K562 (cell line): ENCODE measurements around the gene PACS1. TPM values are rescaled to one million over a fixed set of nuclear protein-coding genes. Genes with fewer than 3 reads are reported as not detected.

Experiments
- CEBPG ChIP-seq, 3 experiments: fragments of 200-800 bp in 1 of 3; sonication (Bioruptor generic) in 1 of 3; sonication (generic) in 1 of 3; formaldehyde crosslinking in 1 of 3; IDR thresholded peaks in 2 of 3; conservative IDR thresholded peaks in 1 of 3; 2 replicates each; pipeline versions ENCODE4 v1.6.1 to v1.8.0; 2016 to 2022; ENCODE audit warnings: missing compliant biosample characterization in 2 of 3, missing genetic modification characterization in 2 of 3, mild to moderate bottlenecking in 1 of 3, missing genetic modification reagents in 1 of 3
- FOXA3 ChIP-seq, 2 experiments: fragments of 450-650 bp in 1 of 2; sonication (generic) in 1 of 2; formaldehyde crosslinking; IDR thresholded peaks in 1 of 2; conservative IDR thresholded peaks in 1 of 2; 2 replicates each; pipeline versions ENCODE4 v1.4.0 to v1.8.0; 2020 to 2022; ENCODE audit warnings: mild to moderate bottlenecking in 2 of 2, missing genetic modification reagents in 1 of 2
- GTF2A2 ChIP-seq: IDR thresholded peaks from 2 replicates; pipeline ENCODE4 v1.6.1; 2016; ENCODE audit warnings: mild to moderate bottlenecking, missing genetic modification characterization, missing compliant biosample characterization
- HNRNPL ChIP-seq: fragments of 200-400 bp; formaldehyde crosslinking; IDR thresholded peaks from 2 replicates; pipeline ENCODE4 v1.6.1; 2017; ENCODE audit warnings: low read depth, mild to moderate bottlenecking, low read length
- KLF16 ChIP-seq: IDR thresholded peaks from 2 replicates; pipeline ENCODE4 v1.6.1; 2016; ENCODE audit warnings: antibody characterized with exemption
- MBD2 ChIP-seq: sonication (generic); IDR thresholded peaks from 2 replicates; pipeline ENCODE4 v1.6.1; 2016; ENCODE audit warnings: low read depth, borderline replicate concordance
- NFIC ChIP-seq: fragments of 450-650 bp; IDR thresholded peaks from 2 replicates; pipeline ENCODE4 v1.6.1; 2017; ENCODE audit warnings: mild to moderate bottlenecking, inconsistent platforms
- RFX5 ChIP-seq: IDR thresholded peaks from 2 replicates; pipeline ENCODE4 v1.6.1; 2011; ENCODE audit warnings: low read depth, mild to moderate bottlenecking, improper control_type of control experiment, low read length
- polyA plus RNA-seq, 8 experiments: library from polyadenylated mRNA; depleted of rRNA in 4 of 8; stranded (reverse) in 5 of 8; unstranded in 3 of 8; fragments of >200 nt; fragmentation: Nextera tagmentation in 2 of 8; fragmentation: Illumina TruSeq in 1 of 8; extraction: Ambion mirVana in 2 of 8; extraction: Trizol in 1 of 8; gene quantifications; 2 replicates each; pipeline versions ENCODE4 v1.2.1 to v1.2.3, GENCODE V29; 2011 to 2014; ENCODE audit warnings: inconsistent platforms in 1 of 8, missing spikeins in 1 of 8
- total RNA-seq, 7 experiments: library from RNA; depleted of rRNA in 6 of 7; stranded (reverse); fragments of >200 nt in 6 of 7; fragmentation: Illumina TruSeq in 2 of 7; extraction: Trizol in 2 of 7; gene quantifications; 2 replicates each; pipeline versions ENCODE4 v1.2.1 to v1.2.3, GENCODE V29; 2011 to 2021; ENCODE audit warnings: low replicate concordance in 1 of 7
- TF ChIP-seq, protein P1 (sequence below): fragments of 450-650 bp; IDR thresholded peaks from 2 replicates; pipeline ENCODE4 v1.6.1; 2014; ENCODE audit warnings: low read depth, mild to moderate bottlenecking, moderate library complexity, borderline replicate concordance
- TF ChIP-seq, protein P2 (sequence below): conservative IDR thresholded peaks from 2 replicates; pipeline ENCODE4 v1.6.1; 2011; ENCODE audit warnings: low read depth, mild to moderate bottlenecking, low read length; ENCODE audit not compliant: control insufficient read depth

PACS1 gene
- total and polyA plus RNA-seq, 9 of the 15 experiments (the other 6 are each of a cell fraction or from before 2014, with no cell fraction given) = 0.34 to 28.1 (median 8.5) TPM

DNA sequence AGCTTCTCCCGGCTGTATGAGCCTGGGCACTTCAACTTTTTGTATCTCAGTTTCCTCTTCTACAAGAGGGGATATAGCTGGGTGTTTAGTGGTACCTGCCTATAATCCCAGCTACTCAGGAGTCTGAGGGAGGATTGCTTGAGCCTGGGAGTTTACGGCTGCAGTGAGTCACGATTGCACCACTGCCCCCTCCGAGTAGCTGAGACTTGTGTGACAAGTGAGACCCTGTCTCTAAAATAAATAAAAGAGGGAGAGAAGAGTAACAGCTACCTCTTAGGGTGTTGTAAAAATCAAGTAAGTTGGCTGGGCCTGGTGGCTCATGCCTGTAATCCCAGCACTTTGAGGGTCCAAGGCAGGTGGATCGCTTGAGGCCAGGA, 33.8 kb upstream of the PACS1 start (continued):
- TF ChIP-seq CEBPG (CRISPR knock-in tag; IDR thresholded peaks at IDR 0.05) (no peak), CEBPG (tag; conservative IDR thresholded peaks at IDR 0.05 in 1 of 2, IDR thresholded peaks at IDR 0.05 in 1 of 2) (no peak), MBD2 (no peak), KLF16 (no peak), NFIC (no peak), HNRNPL (no peak), GTF2A2 (no peak), FOXA3 (CRISPR knock-in tag; conservative IDR thresholded peaks at IDR 0.05 in 1 of 2, IDR thresholded peaks at IDR 0.05 in 1 of 2) (no peak), RFX5 (no peak)
- TF ChIP-seq, protein P1, sequence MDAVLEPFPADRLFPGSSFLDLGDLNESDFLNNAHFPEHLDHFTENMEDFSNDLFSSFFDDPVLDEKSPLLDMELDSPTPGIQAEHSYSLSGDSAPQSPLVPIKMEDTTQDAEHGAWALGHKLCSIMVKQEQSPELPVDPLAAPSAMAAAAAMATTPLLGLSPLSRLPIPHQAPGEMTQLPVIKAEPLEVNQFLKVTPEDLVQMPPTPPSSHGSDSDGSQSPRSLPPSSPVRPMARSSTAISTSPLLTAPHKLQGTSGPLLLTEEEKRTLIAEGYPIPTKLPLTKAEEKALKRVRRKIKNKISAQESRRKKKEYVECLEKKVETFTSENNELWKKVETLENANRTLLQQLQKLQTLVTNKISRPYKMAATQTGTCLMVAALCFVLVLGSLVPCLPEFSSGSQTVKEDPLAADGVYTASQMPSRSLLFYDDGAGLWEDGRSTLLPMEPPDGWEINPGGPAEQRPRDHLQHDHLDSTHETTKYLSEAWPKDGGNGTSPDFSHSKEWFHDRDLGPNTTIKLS = no peak
- TF ChIP-seq, protein P2, sequence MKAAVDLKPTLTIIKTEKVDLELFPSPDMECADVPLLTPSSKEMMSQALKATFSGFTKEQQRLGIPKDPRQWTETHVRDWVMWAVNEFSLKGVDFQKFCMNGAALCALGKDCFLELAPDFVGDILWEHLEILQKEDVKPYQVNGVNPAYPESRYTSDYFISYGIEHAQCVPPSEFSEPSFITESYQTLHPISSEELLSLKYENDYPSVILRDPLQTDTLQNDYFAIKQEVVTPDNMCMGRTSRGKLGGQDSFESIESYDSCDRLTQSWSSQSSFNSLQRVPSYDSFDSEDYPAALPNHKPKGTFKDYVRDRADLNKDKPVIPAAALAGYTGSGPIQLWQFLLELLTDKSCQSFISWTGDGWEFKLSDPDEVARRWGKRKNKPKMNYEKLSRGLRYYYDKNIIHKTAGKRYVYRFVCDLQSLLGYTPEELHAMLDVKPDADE = no peak
